NCI-H524 (cell line): ENCODE results near the gene BIRC6.
"Not testable (repeated sequence)": the region's sequence is repeated elsewhere in the genome, so short reads cannot be mapped to it uniquely, and the experiment has no call there.

Experiments
- DNase-seq, 2 experiments: peaks; one replicate each; lab custom pipeline; 2025; lab: John Stamatoyannopoulos, UW

The BIRC6 gene

DNA sequence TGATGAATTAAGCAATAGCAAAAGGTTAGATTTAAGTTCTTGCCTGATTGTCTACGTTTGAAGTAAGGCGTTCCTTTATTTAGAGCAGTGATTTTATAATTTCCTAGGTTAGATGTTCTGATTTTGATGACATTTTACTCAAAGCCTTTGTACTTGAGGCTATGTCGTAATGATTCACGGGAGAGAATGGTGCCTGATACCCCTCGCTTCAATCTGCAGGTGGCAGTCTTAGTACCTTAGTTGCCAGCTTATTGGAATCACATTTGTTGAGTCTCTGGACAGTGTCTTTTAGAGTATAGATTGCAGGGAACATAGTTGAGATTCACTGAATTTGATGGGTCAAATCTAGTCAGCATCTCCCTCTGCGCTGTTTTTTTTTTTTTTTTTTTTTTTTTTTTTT is 89.5 kb downstream of the BIRC6 start:
- DNase-seq: peak in 1 of 2 experiments; percentile 8

DNA sequence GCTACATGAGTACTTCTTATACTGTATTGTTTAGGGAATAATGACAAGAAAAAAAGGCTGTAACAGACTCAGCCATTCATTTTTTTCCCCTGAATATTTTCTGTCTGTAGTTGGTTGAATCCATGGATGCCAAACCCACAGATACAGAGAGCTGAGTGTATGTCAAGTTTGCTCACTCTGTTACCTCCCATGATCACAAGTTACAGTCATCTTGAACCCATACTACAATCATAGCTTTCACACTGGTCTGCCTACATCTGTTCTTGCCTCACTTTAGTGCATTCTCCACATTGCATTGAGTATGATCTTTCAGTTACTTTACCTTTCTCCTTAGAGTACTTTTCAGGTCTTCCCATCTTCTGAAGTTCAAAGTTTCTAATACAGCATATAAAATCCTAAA is 94.0 kb downstream of the BIRC6 start:
- DNase-seq: no peak

DNA sequence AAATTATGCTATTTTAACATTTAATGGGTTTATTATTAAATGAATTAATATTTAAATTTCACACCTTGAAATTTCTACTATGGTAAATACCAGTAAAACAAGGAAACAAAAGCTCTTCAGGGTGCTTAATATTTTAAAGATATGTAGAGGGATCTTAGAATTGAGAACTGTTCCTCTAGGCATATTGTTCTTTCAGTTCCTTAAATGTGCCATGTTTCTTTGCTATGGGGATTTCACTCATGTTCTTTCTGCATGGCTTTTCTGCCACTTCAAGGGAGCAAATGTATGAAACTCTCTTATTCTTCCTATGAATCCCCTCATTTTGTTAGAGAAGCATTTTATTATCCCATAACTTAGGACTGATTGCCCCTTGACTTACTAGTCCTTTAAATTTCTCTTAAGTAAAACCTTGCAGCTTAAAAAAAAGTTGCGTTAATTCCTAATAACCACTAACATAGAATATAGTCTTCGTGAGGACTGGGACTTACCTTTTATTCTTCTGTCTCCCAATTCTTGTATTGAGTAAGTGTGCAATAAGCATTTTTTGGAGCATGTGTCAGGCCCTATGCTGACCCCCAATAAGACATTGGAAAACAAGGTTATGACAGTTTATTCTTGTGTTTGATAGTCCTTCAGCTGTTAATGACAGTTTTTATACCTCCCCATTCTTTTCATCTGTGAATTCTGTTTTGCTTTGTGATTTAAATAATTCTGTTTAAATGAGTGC is 95.7 kb downstream of the BIRC6 start:
- no peak for DNase-seq

DNA sequence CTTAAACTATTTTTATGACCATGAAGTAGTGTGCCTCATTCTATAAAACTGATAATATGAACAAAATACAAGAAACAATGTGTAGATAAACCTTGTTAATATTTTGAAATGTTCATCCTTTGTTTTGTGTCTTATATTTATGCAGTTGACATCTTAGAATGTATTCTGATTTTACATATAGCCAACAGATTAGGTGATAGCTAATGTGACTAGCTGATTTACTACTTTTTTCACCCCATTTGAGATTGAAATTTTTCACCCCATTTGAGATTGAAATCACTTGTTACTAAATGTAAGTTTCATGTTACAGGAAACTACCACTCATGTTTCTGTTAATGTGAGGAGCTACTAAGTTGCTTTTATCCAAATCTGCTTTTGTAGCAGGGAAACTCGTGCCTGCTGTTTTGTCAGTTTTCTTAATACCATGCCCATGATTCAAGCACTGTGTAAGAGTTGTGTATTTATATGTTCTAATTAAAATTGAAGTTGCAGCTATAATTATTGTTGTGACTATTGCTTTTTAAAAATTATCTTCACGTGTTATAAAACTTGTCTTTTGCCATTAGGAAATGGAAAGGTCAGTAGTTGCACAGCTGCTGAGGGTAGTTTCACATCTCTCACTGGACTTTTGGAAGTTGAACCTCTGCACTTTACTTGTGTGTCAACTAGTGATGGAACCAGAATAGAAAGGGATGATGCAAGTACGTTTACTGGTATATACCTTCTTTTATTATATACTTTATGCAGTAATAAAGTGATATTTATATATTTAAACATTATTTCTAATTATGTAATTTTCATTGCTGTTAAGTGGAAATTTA is 96.6 kb downstream of the BIRC6 start:
- no peak for DNase-seq

GRCh38 chr2:32455816-32456215 is 99.0 kb downstream of the BIRC6 start:
- DNase-seq: no peak

DNA sequence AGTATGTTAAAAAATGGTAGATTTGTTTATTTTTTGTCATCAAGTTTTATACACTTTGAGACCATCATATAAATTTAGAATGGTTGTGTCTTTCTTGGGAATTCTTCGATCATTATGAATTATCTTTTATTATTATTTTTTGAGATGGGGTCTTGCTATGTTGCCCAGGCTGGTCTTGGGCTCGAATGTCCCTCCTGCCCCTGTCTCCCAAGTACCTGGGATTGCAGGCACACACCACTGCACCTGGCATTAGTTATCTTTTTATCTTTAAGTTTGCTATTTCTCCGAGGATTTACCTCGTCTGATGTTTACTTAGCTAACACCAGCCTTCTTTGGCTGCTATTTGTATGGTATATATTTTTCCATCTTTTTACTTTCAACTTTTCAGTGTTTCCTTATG is 100.0 kb downstream of the BIRC6 start:
- no peak for DNase-seq

DNA sequence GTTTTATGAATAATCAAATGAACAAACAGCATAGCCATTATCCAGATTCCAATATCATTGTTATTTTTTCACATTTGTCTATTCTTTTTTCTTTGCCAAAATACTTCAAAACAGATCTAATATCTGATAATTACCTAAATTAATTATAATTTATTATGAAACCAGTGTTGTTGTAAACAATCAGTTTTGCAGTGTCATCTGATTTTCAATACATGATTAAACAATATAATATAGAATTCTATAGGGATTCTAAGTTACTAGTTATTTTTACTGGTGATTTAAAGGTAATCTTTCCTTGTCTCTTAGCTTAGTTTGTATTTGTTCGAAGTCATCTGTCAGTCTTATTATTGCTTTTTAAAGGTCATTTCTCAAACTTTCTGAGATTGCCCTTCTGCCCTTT is 101.0 kb downstream of the BIRC6 start:
- DNase-seq: no peak

DNA sequence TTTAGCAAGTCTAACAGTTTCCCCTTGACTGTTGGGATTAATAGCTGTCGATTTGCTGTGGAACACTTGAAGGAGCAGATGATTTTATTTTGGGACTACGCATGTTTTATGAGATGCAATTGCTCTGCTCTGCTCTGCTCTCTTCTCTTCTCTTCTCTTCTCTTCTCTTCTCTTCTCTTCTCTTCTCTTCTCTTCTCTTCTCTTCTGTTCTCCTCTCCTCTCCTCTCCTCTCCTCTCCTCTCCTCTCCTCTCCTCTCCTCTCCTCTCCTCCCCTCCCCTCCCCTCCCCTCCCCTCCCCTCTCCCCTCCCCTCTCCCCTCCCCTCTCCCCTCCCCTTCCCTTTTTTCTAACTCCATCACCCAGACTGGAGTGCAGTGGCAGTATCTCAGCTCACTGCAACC is 104.0 kb downstream of the BIRC6 start:
- DNase-seq: not testable (repeated sequence)

DNA sequence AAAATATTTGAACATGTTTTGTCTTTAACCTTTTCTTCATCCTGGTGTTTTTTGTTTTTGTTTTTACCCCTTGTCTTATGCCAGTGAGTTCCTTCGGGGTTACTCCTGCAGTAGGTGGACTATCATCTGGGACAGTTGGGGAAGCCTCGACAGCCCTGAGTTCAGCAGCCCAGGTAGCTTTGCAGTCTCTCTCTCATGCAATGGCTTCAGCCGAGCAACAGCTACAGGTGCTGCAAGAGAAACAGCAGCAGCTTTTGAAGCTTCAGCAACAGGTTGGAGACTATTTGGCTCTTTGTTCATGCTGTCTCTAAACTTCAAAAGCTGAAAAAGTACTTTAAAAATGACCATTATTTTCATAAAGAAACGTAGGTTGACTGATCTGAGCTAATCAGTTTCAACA is 106.3 kb downstream of the BIRC6 start:
- DNase-seq: no peak

- no peak for DNase-seq
Observed at GRCh38 chr2:32464431-32464830, 107.6 kb downstream of the BIRC6 start.

- no peak for DNase-seq
Observed at GRCh38 chr2:32472605-32473004, 115.8 kb downstream of the BIRC6 start.

DNA sequence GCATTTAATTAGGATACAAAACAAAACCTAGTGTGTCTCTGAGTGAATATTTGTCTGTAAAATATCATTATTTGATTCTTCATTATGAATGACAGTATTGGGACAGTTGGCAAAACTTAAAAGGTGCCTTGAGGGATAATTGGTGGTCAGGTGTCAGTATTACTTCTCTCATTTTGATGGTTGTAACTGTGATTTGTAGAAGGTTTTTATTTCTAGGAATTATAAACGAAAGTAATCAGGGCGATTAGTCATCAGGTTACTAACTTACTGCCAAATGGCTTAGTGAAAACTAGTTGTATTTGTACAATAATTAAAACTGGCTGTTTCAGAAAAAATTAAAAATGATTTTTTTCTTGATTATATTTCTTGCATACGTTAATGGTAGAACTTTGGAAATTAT is 117.6 kb downstream of the BIRC6 start:
- no peak for DNase-seq

DNA sequence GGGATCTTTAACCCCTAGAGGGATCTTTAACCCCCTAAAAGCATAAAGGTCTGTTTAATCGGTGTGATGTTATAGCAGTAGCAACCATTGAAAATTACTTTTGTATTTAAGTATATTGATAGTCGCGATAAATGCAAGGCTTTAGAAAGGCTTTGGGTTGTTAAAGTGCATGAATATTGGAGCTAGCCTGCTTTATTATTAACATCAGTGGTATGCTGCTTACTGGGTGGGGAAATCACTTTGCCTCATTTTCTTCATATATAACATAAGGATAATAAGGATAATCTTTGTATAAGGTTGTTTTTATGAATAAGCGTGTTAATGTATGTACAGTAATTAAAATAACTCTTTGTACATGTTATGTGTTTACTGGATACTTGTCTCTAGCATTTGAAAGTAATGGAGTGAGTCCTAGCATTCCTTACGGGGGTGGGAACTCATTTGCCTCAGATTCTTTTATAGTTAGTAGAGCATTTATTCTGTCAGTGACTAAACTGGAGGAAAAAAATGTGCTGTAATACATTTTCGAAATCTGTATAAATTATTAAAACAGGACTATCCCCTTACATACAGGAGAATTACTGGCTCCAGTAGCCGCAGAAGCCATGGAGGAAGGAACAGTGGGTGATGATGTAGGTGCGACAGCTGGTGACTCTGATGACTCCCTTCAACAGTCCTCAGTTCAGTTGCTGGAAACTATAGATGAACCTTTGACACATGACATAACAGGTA is 122.2 kb downstream of the BIRC6 start:
- DNase-seq: no peak

DNA sequence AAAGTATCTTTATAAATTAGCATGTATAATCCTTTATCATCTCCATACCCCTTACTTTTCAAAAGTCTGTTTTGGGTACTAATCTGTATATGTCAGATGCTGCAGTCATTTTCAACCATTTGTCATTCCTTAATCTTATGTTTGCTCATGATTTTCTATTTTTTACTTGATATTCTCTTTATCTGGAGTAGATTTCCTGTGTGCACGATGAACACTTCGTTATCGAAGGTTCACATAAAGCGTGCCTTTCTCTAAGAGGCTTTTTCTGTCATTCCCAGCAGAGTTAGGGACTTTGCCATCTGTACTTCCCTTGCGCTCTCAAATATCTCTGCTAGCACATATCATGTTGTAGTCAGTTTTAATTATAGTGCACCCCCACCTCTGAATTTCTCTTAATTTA is 123.2 kb downstream of the BIRC6 start:
- no peak for DNase-seq

- no peak for DNase-seq
Observed at GRCh38 chr2:32482471-32482870, 125.6 kb downstream of the BIRC6 start.

DNA sequence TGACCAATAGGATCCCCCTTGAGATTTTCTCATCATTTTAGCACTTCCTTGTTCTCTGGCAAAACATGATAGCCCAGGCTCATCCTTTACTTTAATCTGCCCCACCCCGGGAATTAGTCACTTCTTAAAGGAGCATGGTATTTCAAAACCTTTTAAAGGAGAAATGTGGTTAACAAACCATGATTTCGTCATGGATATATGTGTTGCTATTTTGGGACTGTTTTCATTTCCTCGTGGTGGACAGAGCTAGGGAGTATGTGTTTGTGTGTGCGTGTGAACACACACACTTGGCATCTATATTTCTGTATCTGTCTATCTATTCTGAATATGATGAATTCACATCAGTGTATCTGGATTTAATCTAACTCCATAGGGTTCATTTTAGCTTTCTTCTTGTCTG is 128.1 kb downstream of the BIRC6 start:
- no peak for DNase-seq

GRCh38 chr2:32485399-32485798 is 128.6 kb downstream of the BIRC6 start:
- no peak for DNase-seq

GRCh38 chr2:32489061-32489460 is 132.2 kb downstream of the BIRC6 start:
- DNase-seq: no peak

DNA sequence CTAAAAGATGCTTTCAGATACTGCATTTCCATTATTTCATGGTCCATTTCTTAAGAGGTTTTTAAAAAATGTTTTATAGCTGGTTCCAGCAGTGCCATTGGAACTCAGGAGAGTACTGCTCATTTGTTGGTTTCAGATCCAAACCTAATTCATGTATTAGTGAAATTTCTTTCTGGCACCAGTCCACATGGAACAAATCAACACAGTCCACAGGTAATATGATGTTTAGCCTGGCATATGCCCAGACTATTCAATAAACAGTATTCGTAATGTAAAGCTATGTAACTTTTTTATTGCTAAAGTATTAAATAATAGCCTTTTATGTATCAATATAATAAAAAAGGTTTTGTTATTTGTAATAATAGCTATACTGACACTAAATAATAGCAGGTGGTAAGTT is 134.5 kb downstream of the BIRC6 start:
- DNase-seq: no peak

GRCh38 chr2:32495139-32495538 is 138.3 kb downstream of the BIRC6 start:
- DNase-seq: no peak

GRCh38 chr2:32496662-32497061 is 139.8 kb downstream of the BIRC6 start:
- DNase-seq: no peak

- no peak for DNase-seq
Observed at GRCh38 chr2:32498306-32498705, 141.5 kb downstream of the BIRC6 start.

DNA sequence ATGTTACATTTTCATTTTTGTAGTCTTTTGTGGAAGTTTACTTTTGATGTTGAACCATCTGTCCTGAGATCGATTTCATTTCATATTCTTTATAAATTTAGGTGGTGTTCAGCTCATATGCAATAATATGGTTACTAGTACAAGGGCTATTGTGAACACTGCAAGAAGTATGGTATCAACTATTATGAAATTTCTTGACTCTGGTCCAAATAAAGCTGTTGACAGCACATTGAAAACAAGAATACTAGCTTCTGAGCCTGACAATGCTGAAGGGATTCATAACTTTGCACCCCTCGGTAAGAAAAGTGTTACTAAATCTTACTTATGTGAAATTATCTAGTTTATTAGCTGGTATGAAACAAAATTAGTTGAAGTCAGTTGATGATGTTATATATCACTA is 146.1 kb downstream of the BIRC6 start:
- DNase-seq: no peak
